ENCODE results near the gene FOXN3.

FOXN3 gene

GRCh38 chr14:89408907-89409700 is 7.9 kb downstream of the FOXN3 start:
- no peak for DNase-seq

GRCh38 chr14:89407856-89408255 is 9.2 kb downstream of the FOXN3 start:
- no peak for DNase-seq

GRCh38 chr14:89406941-89407340 is 10.1 kb downstream of the FOXN3 start:
- no peak for DNase-seq

GRCh38 chr14:89406361-89406760 is 10.7 kb downstream of the FOXN3 start:
- DNase-seq = no peak

- DNase-seq = no peak
Measured at GRCh38 chr14:89405712-89406111, 11.3 kb downstream of the FOXN3 start.

- DNase-seq = no peak
Measured at GRCh38 chr14:89402363-89402762, 14.7 kb downstream of the FOXN3 start.

- DNase-seq = no peak
Measured at GRCh38 chr14:89401761-89402160, 15.3 kb downstream of the FOXN3 start.

- no peak for DNase-seq
Measured at GRCh38 chr14:89401241-89401640, 15.8 kb downstream of the FOXN3 start.

GRCh38 chr14:89400529-89400928 is 16.5 kb downstream of the FOXN3 start:
- no peak for DNase-seq

- DNase-seq = no peak
Measured at GRCh38 chr14:89399594-89400068, 17.4 kb downstream of the FOXN3 start.

GRCh38 chr14:89399157-89399556 is 17.9 kb downstream of the FOXN3 start:
- DNase-seq = no peak

GRCh38 chr14:89397569-89398230 is 19.3 kb downstream of the FOXN3 start:
- no peak for DNase-seq

GRCh38 chr14:89394972-89395371 is 22.1 kb downstream of the FOXN3 start:
- DNase-seq = no peak

- DNase-seq = no peak
Measured at GRCh38 chr14:89393222-89393745, 23.7 kb downstream of the FOXN3 start.

- no peak for DNase-seq
Measured at GRCh38 chr14:89392181-89392580, 24.9 kb downstream of the FOXN3 start.

GRCh38 chr14:89391556-89391955 is 25.5 kb downstream of the FOXN3 start:
- DNase-seq = no peak

GRCh38 chr14:89391123-89391522 is 25.9 kb downstream of the FOXN3 start:
- no peak for DNase-seq

GRCh38 chr14:89388853-89389252 is 28.2 kb downstream of the FOXN3 start:
- DNase-seq = no peak

GRCh38 chr14:89387922-89388685 is 28.9 kb downstream of the FOXN3 start:
- DNase-seq = no peak

- DNase-seq = no peak
Measured at GRCh38 chr14:89386212-89386886, 30.7 kb downstream of the FOXN3 start.

GRCh38 chr14:89384636-89385035 is 32.4 kb downstream of the FOXN3 start:
- no peak for DNase-seq

- no peak for DNase-seq
Measured at GRCh38 chr14:89384023-89384422, 33.0 kb downstream of the FOXN3 start.

All from NCI-H2107 (cell line).